GM19463 (cell line): ENCODE results near the gene TJP1.

ENCODE experiments used
- ATAC-seq: cut with Tn5 transposase; IDR thresholded peaks from one replicate; pipeline ENCODE4 v1.9.1; 2021; ENCODE audit warnings: mild to moderate bottlenecking, moderate library complexity; ENCODE audit not compliant: unreplicated experiment

The TJP1 gene

GRCh38 chr15:29822100-29822683, at the start of gene TJP1:
TJP1 (minus strand) TSS chr15:29822468; CDS start chr15:29822028, 440 bp downstream.
- ATAC-seq = no peak

GRCh38 chr15:29871401-29871800, 49.1 kb upstream of the TJP1 start:
- ATAC-seq = no peak

GRCh38 chr15:29870495-29871151, 48.4 kb upstream of the TJP1 start:
- ATAC-seq = no peak

- no peak for ATAC-seq
Observed at GRCh38 chr15:29867241-29868000, 45.2 kb upstream of the TJP1 start.

- no peak for ATAC-seq
Observed at GRCh38 chr15:29866337-29866736, 44.1 kb upstream of the TJP1 start.

- no peak for ATAC-seq
Observed at GRCh38 chr15:29864501-29864900, 42.2 kb upstream of the TJP1 start.

GRCh38 chr15:29863438-29863837, 41.2 kb upstream of the TJP1 start:
- ATAC-seq = no peak

- no peak for ATAC-seq
Observed at GRCh38 chr15:29862271-29862670, 40.0 kb upstream of the TJP1 start.

GRCh38 chr15:29860872-29861271, 38.6 kb upstream of the TJP1 start:
- no peak for ATAC-seq

- ATAC-seq = no peak
Observed at GRCh38 chr15:29859973-29860715, 37.9 kb upstream of the TJP1 start.

- no peak for ATAC-seq
Observed at GRCh38 chr15:29859293-29859692, 37.0 kb upstream of the TJP1 start.

GRCh38 chr15:29857221-29857789, 35.0 kb upstream of the TJP1 start:
- no peak for ATAC-seq

- ATAC-seq = no peak
Observed at GRCh38 chr15:29854413-29854812, 32.1 kb upstream of the TJP1 start.

GRCh38 chr15:29853211-29853987, 31.1 kb upstream of the TJP1 start:
- ATAC-seq = no peak

GRCh38 chr15:29852201-29852600, 29.9 kb upstream of the TJP1 start:
- ATAC-seq = no peak

GRCh38 chr15:29849716-29850115, 27.4 kb upstream of the TJP1 start:
- no peak for ATAC-seq

- ATAC-seq = no peak
Observed at GRCh38 chr15:29849218-29849617, 26.9 kb upstream of the TJP1 start.

GRCh38 chr15:29844290-29844903, 22.1 kb upstream of the TJP1 start:
- ATAC-seq = no peak

- ATAC-seq = no peak
Observed at GRCh38 chr15:29842290-29842689, 20.0 kb upstream of the TJP1 start.

GRCh38 chr15:29840926-29841325, 18.7 kb upstream of the TJP1 start:
- ATAC-seq = no peak
